Measurements from ENCODE around the gene BAG1. TPM values are rescaled to one million over a fixed set of nuclear protein-coding genes. Genes with fewer than 3 reads are reported as not detected.

BAG1 gene
- total RNA-seq, 6 donors from 2014 or later = 55.5 to 157 (median 129) TPM

DNA sequence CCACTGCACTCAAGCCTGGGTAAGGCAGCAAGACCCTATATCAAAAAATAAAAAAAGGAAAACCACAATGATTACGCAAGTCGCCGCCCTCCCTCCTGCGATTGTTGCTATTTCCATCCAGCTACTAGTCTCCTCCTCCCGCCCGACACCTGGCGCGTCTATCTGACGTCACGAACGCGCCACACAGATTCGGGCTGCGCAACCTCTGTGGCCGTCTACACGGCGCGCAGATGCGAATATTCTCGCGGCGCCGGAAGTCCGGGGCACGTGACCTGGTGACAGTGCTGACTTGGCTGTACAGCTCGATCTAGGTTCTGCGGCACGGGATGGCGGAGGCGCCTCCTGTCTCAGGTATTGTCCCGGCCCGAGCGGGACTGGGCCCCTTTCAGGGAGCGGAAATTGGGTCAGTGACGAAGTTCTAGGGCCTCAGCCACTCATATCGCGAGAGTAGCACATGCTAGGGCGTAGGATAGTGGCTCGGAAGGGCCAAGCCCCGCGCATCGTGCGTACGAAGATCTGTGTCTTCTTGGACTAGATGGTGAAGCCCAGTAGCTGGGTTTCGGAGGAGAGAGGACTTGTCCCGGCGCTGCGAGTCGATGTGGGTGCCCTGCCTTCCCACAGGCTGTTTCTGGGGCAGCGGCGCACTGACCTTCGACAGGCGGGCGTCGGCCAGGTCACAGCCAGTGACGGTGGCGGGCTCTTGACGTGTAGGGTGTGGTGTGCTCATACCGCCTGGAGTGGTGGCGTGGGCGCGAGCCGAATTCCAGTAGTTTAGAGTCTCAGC is 25.9 kb upstream of the BAG1 start, which contains the start of gene NFX1:
TSS of gene NFX1 (plus strand) at position 270 of the 784 bp plus-strand sequence. CDS start at position 327, 57 bp downstream.
- DNase-seq = peak; percentile 98
- 1% methylated on average over 19 to 60 of the region's 63 CpGs for WGBS, 2 donors
- Histone ChIP-seq H3K27me3 (no peaks in the 10 kb centered on the region), H3K9me3 (peaks cover 0 to 3% (median 0%) of the 10 kb centered on the region in 4 donors), H3K4me1 (peaks cover 23 to 65% (median 36%) of the 10 kb centered on the region in 4 donors), H3K27ac (peak within 1 kb of the TSS; percentile 97 to 100 (median 100)), H3K36me3 (peaks cover 3 to 24% (median 6%) of the 10 kb centered on the region in 4 donors), H3K4me3 (peak within 1 kb of the TSS; percentile 74 to 81 (median 78))
- TF ChIP-seq EP300 (IDR thresholded peaks at IDR 0.05) (peak in 2 of 4 donors; percentile 2 to 90), POLR2AphosphoS5 (IDR thresholded peaks at IDR 0.05) (peak; percentile 97 to 99), POLR2A (IDR thresholded peaks at IDR 0.05) (peak; percentile 8 to 98 (median 74))
- TF ChIP-seq, protein P1, sequence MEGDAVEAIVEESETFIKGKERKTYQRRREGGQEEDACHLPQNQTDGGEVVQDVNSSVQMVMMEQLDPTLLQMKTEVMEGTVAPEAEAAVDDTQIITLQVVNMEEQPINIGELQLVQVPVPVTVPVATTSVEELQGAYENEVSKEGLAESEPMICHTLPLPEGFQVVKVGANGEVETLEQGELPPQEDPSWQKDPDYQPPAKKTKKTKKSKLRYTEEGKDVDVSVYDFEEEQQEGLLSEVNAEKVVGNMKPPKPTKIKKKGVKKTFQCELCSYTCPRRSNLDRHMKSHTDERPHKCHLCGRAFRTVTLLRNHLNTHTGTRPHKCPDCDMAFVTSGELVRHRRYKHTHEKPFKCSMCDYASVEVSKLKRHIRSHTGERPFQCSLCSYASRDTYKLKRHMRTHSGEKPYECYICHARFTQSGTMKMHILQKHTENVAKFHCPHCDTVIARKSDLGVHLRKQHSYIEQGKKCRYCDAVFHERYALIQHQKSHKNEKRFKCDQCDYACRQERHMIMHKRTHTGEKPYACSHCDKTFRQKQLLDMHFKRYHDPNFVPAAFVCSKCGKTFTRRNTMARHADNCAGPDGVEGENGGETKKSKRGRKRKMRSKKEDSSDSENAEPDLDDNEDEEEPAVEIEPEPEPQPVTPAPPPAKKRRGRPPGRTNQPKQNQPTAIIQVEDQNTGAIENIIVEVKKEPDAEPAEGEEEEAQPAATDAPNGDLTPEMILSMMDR (IDR thresholded peaks at IDR 0.05) = peak in 2 of 6 experiments; percentile 6 to 14
- ATAC-seq (ENCODE audit: low FRiP score in 2 of 2) = peak; percentile 95 to 96

DNA sequence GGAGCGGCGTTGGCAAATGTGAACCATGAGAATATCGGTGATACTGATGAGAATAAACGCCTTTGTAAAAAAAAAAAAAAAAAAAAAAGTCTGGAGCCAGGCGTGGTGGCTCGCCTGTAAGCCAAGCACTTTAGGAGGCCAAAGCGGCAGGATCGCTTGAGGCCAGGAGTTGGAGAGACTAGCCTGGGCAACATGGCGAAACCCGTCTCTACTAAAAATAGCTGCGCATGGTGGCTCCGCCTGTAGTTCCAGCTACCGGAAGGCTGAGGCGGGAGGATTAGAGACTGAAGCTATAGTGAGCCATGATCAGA is 25.4 kb upstream of the BAG1 start:
- 0 to 2% methylated on average over 14 of the region's 14 CpGs for WGBS, 2 donors
- H3K27ac ChIP-seq = peak overlapping the region; percentile 97 to 100 (median 100)
- H3K27me3 ChIP-seq = no peaks in the 10 kb centered on the region
- peak overlapping the region; percentile 39 to 79 (median 76) for H3K4me3 ChIP-seq
- DNase-seq (no peak), ATAC-seq (ENCODE audit: low FRiP score in 2 of 2) (peak in 1 of 2 donors; percentile 63)
- H3K36me3 ChIP-seq = peaks cover 2 to 19% (median 4%) of the 10 kb centered on the region in 4 donors
- H3K4me1 ChIP-seq = peaks cover 23 to 60% (median 35%) of the 10 kb centered on the region in 4 donors
- peaks cover 0 to 3% (median 0%) of the 10 kb centered on the region in 4 donors for H3K9me3 ChIP-seq
- TF ChIP-seq POLR2A (IDR thresholded peaks at IDR 0.05) (no peak), POLR2AphosphoS5 (IDR thresholded peaks at IDR 0.05) (no peak), EP300 (IDR thresholded peaks at IDR 0.05) (no peak)
- TF ChIP-seq, protein P1 (IDR thresholded peaks at IDR 0.05) = no peak

GRCh38 chr9:33289496-33289895 is 25.0 kb upstream of the BAG1 start:
- WGBS, 2 donors = 5 to 8% methylated on average over 10 to 11 of the region's 12 CpGs

GRCh38 chr9:33288828-33289483 is 24.4 kb upstream of the BAG1 start:
- TF ChIP-seq EP300 (IDR thresholded peaks at IDR 0.05) (no peak), POLR2AphosphoS5 (IDR thresholded peaks at IDR 0.05) (no peak), POLR2A (IDR thresholded peaks at IDR 0.05) (no peak)
- TF ChIP-seq, protein P1 (IDR thresholded peaks at IDR 0.05) = no peak
- 74 to 77% methylated on average over 4 to 14 of the region's 14 CpGs for WGBS, 2 donors
- H3K27ac ChIP-seq = peak overlapping the region; percentile 97 to 100 (median 100)
- H3K27me3 ChIP-seq = no peaks in the 10 kb centered on the region
- peaks cover 0 to 3% (median 0%) of the 10 kb centered on the region in 4 donors for H3K9me3 ChIP-seq
- H3K4me3 ChIP-seq = peak overlapping the region in 3 of 4 donors; percentile 74 to 79 (median 77)
- ATAC-seq (ENCODE audit: low FRiP score in 2 of 2) (no peak), DNase-seq (peak in 1 of 2 donors; percentile 58)
- peaks cover 0 to 14% (median under 1%) of the 10 kb centered on the region in 4 donors for H3K36me3 ChIP-seq
- H3K4me1 ChIP-seq = peaks cover 23 to 55% (median 33%) of the 10 kb centered on the region in 4 donors

More at GRCh38 chr9:33289496-33289895, 25.0 kb upstream of the BAG1 start:
- ATAC-seq (ENCODE audit: low FRiP score in 2 of 2) (peak in 1 of 2 donors; percentile 3), DNase-seq (peak in 1 of 2 donors; percentile 28)
- Histone ChIP-seq H3K4me1 (peaks cover 23 to 57% (median 34%) of the 10 kb centered on the region in 4 donors), H3K27me3 (no peaks in the 10 kb centered on the region), H3K36me3 (peaks cover 0 to 15% (median 2%) of the 10 kb centered on the region in 4 donors), H3K27ac (peak overlapping the region; percentile 97 to 100 (median 100)), H3K9me3 (peaks cover 0 to 3% (median 0%) of the 10 kb centered on the region in 4 donors), H3K4me3 (peak overlapping the region; percentile 12 to 79 (median 76))
- TF ChIP-seq EP300 (IDR thresholded peaks at IDR 0.05) (no peak), POLR2A (IDR thresholded peaks at IDR 0.05) (no peak), POLR2AphosphoS5 (IDR thresholded peaks at IDR 0.05) (no peak)
- TF ChIP-seq, protein P1 (IDR thresholded peaks at IDR 0.05) = no peak

Measured in upper lobe of left lung (tissue), 6 donors.